Body of pancreas (tissue), 4 donors: ENCODE data around the gene IFIT2. TPM values are rescaled to one million over a fixed set of nuclear protein-coding genes. Genes with fewer than 3 reads are reported as not detected.

Source experiments
- ATAC-seq: fragments of 150-250 bp; one replicate; pipeline ENCODE4 v1.9.1; 2016
- DNase-seq, 4 donors: peaks; one replicate each; pipeline ENCODE4 v3.0.0-alpha.2; 2019
- H3K27ac ChIP-seq, 4 donors: fragments of 200-600 bp; sonication (generic); 1 replicate in 3 of 4; 2 replicates in 1 of 4; pipeline versions ENCODE4 v1.5.1 to v1.6.1; 2016 to 2019; ENCODE audit warnings: mild to moderate bottlenecking in 1 of 4, mixed read lengths in 1 of 4, moderate library complexity in 1 of 4
- H3K27me3 ChIP-seq, 2 donors: fragments of 200-600 bp; sonication (generic); one replicate each; pipeline ENCODE4 v1.6.0; 2016; ENCODE audit warnings: mild to moderate bottlenecking in 1 of 2
- H3K36me3 ChIP-seq, 2 donors: fragments of 200-600 bp; sonication (generic); replicated peaks in 1 of 2; 2 replicates each; pipeline ENCODE4 v1.5.1; 2016; ENCODE audit warnings: low read depth in 2 of 2; ENCODE audit not compliant: insufficient read depth in 1 of 2
- H3K4me1 ChIP-seq: fragments of 200-600 bp; sonication (generic); one replicate; pipeline ENCODE4 v1.6.0; 2016
- H3K4me3 ChIP-seq, 2 donors: fragments of 200-600 bp; sonication (generic); 1 replicate in 1 of 2; 2 replicates in 1 of 2; pipeline ENCODE4 v1.5.1; 2016 to 2019
- H3K9me3 ChIP-seq, 3 donors: fragments of 200-600 bp; sonication (generic); 1 replicate in 2 of 3; 2 replicates in 1 of 3; pipeline ENCODE4 v1.5.1; 2016
- CTCF ChIP-seq, 7 experiments: fragments of 450-650 bp in 4 of 7; fragments of 200-600 bp in 3 of 7; sonication (generic) in 3 of 7; IDR thresholded peaks; one replicate each; pipeline ENCODE4 v1.5.1; 2016 to 2019; ENCODE audit warnings: antibody characterized with exemption in 7 of 7
- POLR2A ChIP-seq, 3 donors: fragments of 450-650 bp; IDR thresholded peaks; one replicate each; pipeline ENCODE4 v1.6.1; 2016; ENCODE audit warnings: antibody characterized with exemption in 3 of 3, mild to moderate bottlenecking in 2 of 3
- WGBS, 2 donors: methylation state at CpG; one replicate each; pipeline ENCODE4 v1.1.5; 2017; 5-methylcytosine and 5-hydroxymethylcytosine counted together
- intact Hi-C: fragments of 100-400 bp; cut with DNase I; formaldehyde crosslinking; loops from one replicate; pipeline ENCODE4 v1.15.1; 2023
- total RNA-seq, 2 donors: library from RNA; depleted of rRNA; stranded (reverse); fragments of >200 nt; gene quantifications; one replicate each; pipeline ENCODE4 v1.1.0, GENCODE V29; 2016

The IFIT2 gene
- total RNA-seq, 2 donors from 2014 or later: 1.6 TPM; not detected in 1

DNA sequence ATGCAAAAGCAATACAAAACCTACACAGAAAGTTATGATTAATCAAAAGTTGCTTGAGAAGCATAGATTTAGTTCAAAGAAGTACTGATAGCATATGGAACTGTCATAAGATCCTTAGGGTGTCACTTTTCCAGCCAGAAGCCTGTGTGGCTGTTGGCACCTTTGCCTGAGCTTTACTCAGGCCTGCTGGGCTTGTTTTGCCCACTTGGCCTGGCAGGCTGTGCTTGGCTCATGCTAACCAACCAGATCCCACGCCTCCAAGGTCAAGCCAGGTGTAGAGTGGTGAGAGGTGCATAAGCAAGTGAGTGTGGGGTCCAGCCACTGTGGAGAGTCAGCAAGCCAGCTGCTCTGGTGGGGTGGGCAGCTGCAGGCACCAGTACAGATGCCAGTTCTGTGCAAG, 38.3 kb upstream of the IFIT2 start:
- Histone ChIP-seq H3K36me3 (no peaks in the 10 kb centered on the region), H3K27me3 (no peaks in the 10 kb centered on the region), H3K27ac (no peak overlapping the region), H3K9me3 (no peaks in the 10 kb centered on the region), H3K4me3 (no peak overlapping the region), H3K4me1 (no peaks in the 10 kb centered on the region)
- TF ChIP-seq CTCF (IDR thresholded peaks at IDR 0.05) (no peak), POLR2A (IDR thresholded peaks at IDR 0.05) (no peak)
- DNase-seq (peak in 1 of 4 donors; percentile 28), ATAC-seq (no peak)
- WGBS, 2 donors: 40 to 50% methylated on average over 1 of the region's 1 CpG
- intact Hi-C loops: no loop called here

- ATAC-seq (no peak), DNase-seq (no peak)
- WGBS, 2 donors: 68 to 81% methylated on average over 1 of the region's 1 CpG
- Histone ChIP-seq H3K27me3 (no peaks in the 10 kb centered on the region), H3K27ac (no peak overlapping the region), H3K4me3 (no peak overlapping the region), H3K9me3 (no peaks in the 10 kb centered on the region), H3K4me1 (peaks cover 8% of the 10 kb centered on the region), H3K36me3 (no peaks in the 10 kb centered on the region)
- intact Hi-C loops: no loop called here
- TF ChIP-seq CTCF (IDR thresholded peaks at IDR 0.05): no peak
- no peak for TF ChIP-seq POLR2A (IDR thresholded peaks at IDR 0.05)
These were observed 35.0 kb upstream of the IFIT2 start for GRCh38 chr10:89266721-89267453.

DNA sequence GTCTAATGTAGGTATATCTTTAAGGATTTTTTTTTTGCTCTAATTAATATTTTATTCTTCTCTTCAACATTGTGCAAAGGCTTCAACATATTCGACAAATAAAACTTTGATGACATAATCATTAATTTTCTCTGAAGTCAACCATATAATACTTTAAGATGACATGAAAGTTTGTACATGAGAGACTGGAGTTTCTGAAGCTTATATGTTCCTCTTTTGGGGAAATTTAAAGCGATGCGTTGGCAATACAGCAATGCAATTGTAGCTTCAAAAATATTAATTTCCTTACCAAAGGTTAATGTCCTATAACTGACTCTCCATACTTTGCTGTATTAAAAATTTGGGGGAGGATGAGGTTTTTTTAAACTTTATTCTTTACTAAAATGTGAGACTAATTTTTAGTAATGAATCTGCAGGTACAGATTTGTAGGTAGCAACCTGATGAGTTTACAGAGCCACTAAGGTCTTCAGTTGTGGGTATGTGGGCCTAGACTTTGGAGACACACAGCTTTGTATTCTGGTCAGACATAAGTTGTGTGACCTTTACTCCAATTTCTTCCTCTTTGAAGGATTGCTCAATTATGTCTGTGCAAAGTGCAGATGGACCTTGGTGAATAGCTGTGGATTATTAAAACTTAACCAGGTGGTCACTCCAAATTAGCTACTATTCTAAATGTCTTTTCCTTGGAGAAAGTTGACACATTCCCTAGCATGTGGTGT, 32.3 kb upstream of the IFIT2 start:
- Histone ChIP-seq H3K27ac (no peak overlapping the region), H3K27me3 (no peaks in the 10 kb centered on the region), H3K4me1 (peaks cover 8% of the 10 kb centered on the region), H3K4me3 (no peak overlapping the region), H3K9me3 (no peaks in the 10 kb centered on the region), H3K36me3 (no peaks in the 10 kb centered on the region)
- ATAC-seq: peak; percentile 38
- no peak for DNase-seq
- intact Hi-C loops: no loop called here
- no peak for TF ChIP-seq CTCF (IDR thresholded peaks at IDR 0.05)
- WGBS, 2 donors: 80 to 88% methylated on average over 3 of the region's 3 CpGs

DNA sequence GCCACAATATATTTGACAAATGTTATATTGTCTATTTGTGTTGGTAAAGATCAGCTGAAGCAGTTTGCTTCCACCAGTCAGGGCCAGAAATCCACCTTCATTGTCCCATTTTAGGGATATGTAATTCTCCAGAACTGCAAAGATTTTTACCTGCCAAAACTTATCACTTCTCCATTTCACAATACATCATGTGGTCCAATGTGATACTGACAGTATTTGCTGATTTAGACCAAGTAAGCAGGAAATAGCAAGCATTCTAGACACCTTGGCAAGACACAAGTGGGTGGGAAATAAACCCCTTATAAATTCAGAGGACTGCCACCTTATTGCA, 31.7 kb upstream of the IFIT2 start:
- H3K4me1 ChIP-seq: peaks cover 13% of the 10 kb centered on the region
- DNase-seq (no peak), ATAC-seq (no peak)
- no peaks in the 10 kb centered on the region for H3K27me3 ChIP-seq
- no peak overlapping the region for H3K27ac ChIP-seq
- intact Hi-C loops: no loop called here
- no peaks in the 10 kb centered on the region for H3K9me3 ChIP-seq
- H3K36me3 ChIP-seq: no peaks in the 10 kb centered on the region
- TF ChIP-seq CTCF (IDR thresholded peaks at IDR 0.05): no peak
- no peak for TF ChIP-seq POLR2A (IDR thresholded peaks at IDR 0.05)
- no peak overlapping the region for H3K4me3 ChIP-seq

DNA sequence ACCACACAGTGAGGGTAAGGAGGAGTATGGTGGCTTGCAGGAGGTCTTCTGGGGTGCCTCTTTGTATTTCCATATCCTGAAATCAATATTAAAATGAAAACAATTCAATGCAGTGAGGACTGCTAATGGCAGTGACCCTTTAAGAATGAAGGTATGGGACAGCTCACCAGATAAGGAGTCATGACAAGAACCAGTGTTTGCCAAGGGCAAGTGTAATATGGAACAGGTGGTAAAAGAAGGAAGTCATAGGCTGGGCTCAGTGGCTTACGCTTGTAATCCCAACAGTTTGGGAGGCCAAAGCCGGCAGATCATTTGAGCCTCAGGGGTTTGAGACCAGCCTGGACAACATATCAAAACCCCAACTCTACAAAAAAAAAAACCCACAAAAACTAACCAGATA, 30.3 kb upstream of the IFIT2 start:
- Histone ChIP-seq H3K9me3 (no peaks in the 10 kb centered on the region), H3K27me3 (no peaks in the 10 kb centered on the region), H3K27ac (no peak overlapping the region), H3K36me3 (no peaks in the 10 kb centered on the region), H3K4me3 (no peak overlapping the region), H3K4me1 (peaks cover 16% of the 10 kb centered on the region)
- ATAC-seq (no peak), DNase-seq (no peak)
- 80 to 98% methylated on average over 2 of the region's 2 CpGs for WGBS, 2 donors
- no peak for TF ChIP-seq POLR2A (IDR thresholded peaks at IDR 0.05)
- TF ChIP-seq CTCF (IDR thresholded peaks at IDR 0.05): no peak
- intact Hi-C loops: no loop called here
